Nephron progenitor cell (in vitro differentiated cells): ENCODE measurements around the gene GRIK5.

Source experiments
- DNase-seq: peaks from one replicate; pipeline ENCODE4 v3.0.0; 2021
- H3K27ac Mint-ChIP-seq: 2 replicates; pipeline ENCODE4 v1.8.0; 2021; ENCODE audit warnings: mild to moderate bottlenecking, moderate library complexity, mixed read lengths
- H3K27me3 Mint-ChIP-seq: 2 replicates; pipeline ENCODE4 v1.8.0; 2021; ENCODE audit warnings: mild to moderate bottlenecking, low read depth, mixed read lengths; ENCODE audit not compliant: poor library complexity
- H3K36me3 Mint-ChIP-seq: 2 replicates; pipeline ENCODE4 v1.8.0; 2021; ENCODE audit warnings: low read depth, mixed read lengths
- H3K4me1 Mint-ChIP-seq: 2 replicates; pipeline ENCODE4 v1.8.0; 2021; ENCODE audit warnings: mixed read lengths
- H3K4me3 Mint-ChIP-seq: 2 replicates; pipeline ENCODE4 v1.8.0; 2021; ENCODE audit warnings: mild to moderate bottlenecking, moderate library complexity, mixed read lengths
- H3K9me3 Mint-ChIP-seq: 2 replicates; pipeline ENCODE4 v1.8.0; 2021; ENCODE audit warnings: mild to moderate bottlenecking, moderate library complexity, mixed read lengths
- CTCF ChIP-seq: fragments of 200-600 bp; sonication (generic); IDR thresholded peaks from 2 replicates; pipeline ENCODE4 v1.5.0; 2021; ENCODE audit warnings: antibody characterized with exemption

The GRIK5 gene

DNA sequence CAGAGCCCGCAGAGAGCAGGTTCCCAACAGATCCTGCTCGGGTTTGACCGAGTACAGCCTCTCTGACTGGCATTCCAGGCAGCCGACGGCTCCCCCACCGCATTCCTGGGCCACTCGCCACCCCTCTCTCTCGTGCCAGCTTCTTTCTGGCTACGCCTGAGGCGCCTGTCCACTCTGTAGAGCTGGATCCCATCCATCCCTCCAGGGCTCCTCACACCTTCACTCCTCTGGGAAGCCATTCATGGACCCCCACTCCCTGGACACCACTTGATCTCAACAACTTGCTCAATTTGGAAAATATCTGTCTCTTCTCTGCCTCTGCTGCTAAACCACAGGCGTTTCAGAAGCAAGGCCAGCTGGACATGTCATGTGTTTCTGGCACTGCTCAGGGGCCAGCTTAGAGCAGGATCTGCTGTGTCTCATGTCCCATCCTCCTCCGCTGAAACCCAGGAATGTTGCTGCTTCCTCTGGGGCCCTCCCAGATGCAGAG is 45.3 kb downstream of the GRIK5 start:
- no peak for DNase-seq
- H3K4me1 Mint-ChIP-seq: no peaks in the 10 kb centered on the region
- H3K27me3 Mint-ChIP-seq: peaks cover 14% of the 10 kb centered on the region
- peak overlapping the region; percentile 30 for H3K27ac Mint-ChIP-seq
- TF ChIP-seq CTCF: no peak
- H3K9me3 Mint-ChIP-seq: no peaks in the 10 kb centered on the region
- H3K36me3 Mint-ChIP-seq: no peaks in the 10 kb centered on the region
- no peak overlapping the region for H3K4me3 Mint-ChIP-seq

DNA sequence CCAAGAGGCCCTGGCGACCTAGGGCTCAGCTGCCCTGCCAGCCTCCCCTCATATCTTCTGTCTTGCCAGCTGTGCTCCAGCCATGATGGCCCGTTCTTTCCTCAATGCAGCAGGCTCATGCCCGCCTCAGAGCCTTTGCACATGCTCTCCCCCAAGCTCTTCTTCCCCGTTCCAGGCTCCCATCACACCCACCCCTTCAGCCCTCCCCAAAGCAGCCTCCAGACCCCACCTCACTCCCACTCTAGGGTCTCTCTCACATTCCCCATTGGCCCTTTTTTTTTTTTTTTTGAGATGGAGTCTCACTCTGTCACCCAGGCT is 46.1 kb downstream of the GRIK5 start:
- H3K9me3 Mint-ChIP-seq: no peaks in the 10 kb centered on the region
- H3K27me3 Mint-ChIP-seq: peaks cover 10% of the 10 kb centered on the region

DNA sequence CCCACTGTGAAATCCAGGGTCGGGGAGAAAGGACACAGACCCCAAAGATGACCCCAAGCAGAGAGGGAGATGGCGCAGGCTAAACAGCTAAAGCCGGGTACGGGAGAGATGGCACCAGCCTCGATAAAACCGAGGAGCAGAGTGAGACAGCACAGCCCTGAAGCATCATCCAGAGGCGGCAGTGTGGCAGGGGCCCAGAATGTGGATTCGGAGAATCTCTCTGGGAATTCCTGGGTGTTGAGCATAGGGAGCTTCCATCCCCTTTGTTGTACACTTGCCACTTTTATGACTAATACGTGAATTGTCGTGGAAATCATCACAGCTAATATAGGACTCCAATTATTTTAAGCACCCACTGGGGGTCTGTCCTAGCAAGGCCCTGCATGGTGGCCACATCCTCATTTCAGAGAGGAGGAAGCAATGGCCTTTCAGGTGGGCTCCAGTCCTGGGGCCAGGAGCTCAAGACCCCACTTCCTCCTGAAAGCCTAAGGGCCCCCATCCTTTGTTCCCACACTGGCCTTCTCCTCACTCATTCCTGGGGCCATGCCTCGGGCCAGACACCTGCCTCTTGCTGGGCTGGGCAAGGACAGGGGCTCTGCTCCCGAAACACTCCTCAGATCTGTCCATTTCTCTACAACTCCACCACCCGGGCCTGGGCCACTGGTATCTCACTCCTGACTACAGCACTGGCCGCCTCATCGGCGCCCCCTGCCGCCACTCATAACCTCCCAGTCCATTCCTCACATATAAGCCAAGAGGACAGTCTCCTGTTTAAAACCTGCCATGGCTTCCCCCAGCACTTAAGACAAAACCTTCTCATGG is 46.7 kb downstream of the GRIK5 start:
- Mint-ChIP-seq H3K36me3 (no peaks in the 10 kb centered on the region), H3K27me3 (peaks cover 7% of the 10 kb centered on the region), H3K27ac (no peak overlapping the region), H3K9me3 (no peaks in the 10 kb centered on the region), H3K4me1 (no peaks in the 10 kb centered on the region), H3K4me3 (no peak overlapping the region)
- peak; percentile 31 for TF ChIP-seq CTCF
- peak; percentile 35 for DNase-seq

More for the DNA sequence above, 46.1 kb downstream of the GRIK5 start:
- Mint-ChIP-seq H3K36me3 (no peaks in the 10 kb centered on the region), H3K4me3 (no peak overlapping the region), H3K4me1 (no peaks in the 10 kb centered on the region), H3K27ac (no peak overlapping the region)
- no peak for DNase-seq
- TF ChIP-seq CTCF: no peak

DNA sequence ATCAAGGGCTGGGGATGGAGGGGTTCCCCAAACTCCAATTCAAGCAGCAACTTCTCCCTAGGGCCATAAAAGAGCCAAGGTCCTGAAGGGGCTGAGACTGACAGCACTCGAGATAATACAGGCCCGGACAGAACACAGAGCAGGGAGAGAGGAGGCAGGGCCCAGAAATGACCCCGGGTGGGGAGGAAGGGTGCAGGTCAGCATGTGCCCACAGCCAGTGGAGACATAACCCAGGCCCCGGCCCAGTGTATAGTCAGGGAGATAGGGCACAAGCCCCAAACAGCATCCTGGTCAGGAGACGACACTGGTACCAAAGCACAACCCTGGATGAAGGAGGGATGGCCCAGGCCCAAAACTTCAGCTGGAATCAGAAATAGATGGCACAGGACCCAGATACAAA is 47.4 kb downstream of the GRIK5 start:
- no peak overlapping the region for H3K4me3 Mint-ChIP-seq
- no peaks in the 10 kb centered on the region for H3K4me1 Mint-ChIP-seq
- no peak overlapping the region for H3K27ac Mint-ChIP-seq
- H3K9me3 Mint-ChIP-seq: no peaks in the 10 kb centered on the region
- TF ChIP-seq CTCF: no peak
- no peaks in the 10 kb centered on the region for H3K36me3 Mint-ChIP-seq
- peaks cover 12% of the 10 kb centered on the region for H3K27me3 Mint-ChIP-seq
- no peak for DNase-seq

DNA sequence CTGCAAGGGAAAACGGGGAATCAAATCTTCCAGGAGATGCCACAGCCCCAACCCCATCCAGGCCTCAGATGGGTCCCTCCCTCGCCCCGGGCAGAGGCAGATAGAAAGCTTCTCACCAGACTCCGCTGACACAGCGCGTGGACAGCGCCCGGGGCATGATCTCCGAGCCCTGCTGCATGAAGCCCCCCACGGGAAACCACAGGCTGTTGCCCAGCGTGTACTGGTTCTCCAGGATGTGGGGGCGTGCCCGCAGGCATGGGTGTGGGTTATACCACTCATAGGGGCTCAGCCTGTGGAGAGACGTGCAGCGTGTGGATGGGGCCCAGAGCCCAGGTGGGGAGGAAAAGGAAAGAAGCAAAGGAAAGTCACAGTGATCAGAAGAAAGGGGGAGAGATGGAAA is 48.8 kb downstream of the GRIK5 start:
- Mint-ChIP-seq H3K4me1 (no peaks in the 10 kb centered on the region), H3K4me3 (no peak overlapping the region)
- TF ChIP-seq CTCF: no peak

More for the DNA sequence above, 48.8 kb downstream of the GRIK5 start:
- no peak for DNase-seq
- H3K27me3 Mint-ChIP-seq: peaks cover 17% of the 10 kb centered on the region
- no peaks in the 10 kb centered on the region for H3K36me3 Mint-ChIP-seq
- H3K9me3 Mint-ChIP-seq: no peaks in the 10 kb centered on the region
- no peak overlapping the region for H3K27ac Mint-ChIP-seq
